Kidney capillary endothelial cell (primary cell): ENCODE results near the gene RNU6-1.

Source experiments
- DNase-seq: peaks from one replicate; pipeline ENCODE4 v3.0.0-alpha.2; 2018; ENCODE audit warnings: low spot score

The RNU6-1 gene

DNA sequence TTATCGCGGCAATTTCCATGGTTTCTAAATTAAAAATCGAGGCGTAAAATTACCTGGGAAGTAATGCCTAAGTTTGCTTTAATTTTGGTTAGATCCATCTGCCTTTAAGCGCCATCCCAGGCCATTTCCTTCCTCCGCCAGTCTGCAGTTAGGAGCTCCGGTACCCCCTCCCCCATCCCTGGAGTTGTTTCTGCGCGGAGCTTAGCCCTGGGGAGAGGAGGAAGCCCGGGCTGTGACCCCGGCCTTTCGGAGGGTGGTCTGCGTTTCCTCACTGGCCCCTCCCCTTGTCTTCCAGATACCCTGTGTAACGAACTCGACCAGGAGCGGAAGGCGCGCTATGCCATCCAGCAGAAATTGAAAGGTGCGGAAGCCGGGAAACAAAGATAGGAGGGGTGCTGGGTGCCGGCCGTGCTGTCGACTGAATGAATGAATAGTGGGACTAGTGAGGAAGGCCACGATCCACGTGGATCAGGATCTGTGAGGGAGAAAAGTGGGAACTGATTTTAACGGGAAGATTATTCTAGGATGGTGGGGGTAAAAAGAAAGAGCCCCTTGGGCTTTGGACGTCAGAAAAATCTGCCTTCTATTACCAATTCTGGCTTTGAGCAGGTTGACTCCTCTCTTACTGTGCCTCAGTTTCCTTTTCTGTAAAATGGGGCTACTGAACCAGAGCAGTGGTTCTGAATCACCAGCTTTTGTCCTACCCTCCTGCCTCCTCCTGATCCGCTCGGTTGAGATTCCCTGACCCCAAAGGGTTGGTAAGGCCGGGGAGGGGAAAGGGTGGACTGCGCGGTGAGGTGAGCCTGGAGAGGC, 6.7 kb downstream of the RNU6-1 start:
- no peak for DNase-seq

DNA sequence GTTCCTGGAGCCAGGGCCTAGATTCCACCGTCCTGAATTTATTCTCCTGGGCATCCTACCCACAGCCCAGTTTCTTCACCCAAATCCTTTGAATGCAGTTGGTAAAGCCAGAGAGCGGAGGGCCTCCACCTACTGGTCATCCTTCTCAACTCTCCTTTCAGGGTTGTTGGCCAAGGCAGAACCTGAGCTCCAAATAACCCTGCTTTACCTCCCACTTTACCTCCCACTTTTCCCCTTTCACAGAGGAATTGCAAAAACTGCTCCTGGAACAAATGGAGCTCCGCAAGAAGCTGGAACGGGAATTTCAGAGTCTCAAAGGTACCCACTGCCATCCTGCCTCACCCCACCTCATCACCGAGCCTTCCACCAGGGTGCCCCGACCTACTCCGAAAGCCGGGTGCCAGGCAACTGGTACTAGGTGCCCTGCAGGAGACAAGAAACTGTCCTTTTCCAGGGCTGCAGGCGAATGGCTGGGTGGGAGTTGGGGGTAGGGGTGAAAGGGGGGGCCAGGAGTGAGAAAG, 7.8 kb downstream of the RNU6-1 start:
- DNase-seq, result no peak

DNA sequence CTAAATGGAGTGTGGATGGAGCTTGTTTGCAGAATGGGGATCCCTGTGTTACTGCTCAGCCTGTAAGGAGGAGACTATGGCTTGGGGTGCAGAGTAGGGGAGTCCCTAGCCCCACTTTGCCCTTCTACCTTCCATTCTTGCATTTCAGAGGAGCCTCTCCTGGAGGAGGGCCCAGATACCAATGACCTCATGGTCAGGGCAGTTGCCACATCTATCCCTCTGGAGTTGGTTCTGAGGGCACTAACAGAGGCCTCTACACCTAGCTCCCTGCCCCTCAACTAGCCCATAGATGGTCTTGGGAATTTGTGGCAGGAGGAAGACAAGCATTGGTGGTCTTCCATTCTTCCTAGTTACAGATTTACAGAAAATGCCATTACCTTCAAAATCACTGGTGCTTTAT, 8.5 kb downstream of the RNU6-1 start:
- DNase-seq, result no peak

DNA sequence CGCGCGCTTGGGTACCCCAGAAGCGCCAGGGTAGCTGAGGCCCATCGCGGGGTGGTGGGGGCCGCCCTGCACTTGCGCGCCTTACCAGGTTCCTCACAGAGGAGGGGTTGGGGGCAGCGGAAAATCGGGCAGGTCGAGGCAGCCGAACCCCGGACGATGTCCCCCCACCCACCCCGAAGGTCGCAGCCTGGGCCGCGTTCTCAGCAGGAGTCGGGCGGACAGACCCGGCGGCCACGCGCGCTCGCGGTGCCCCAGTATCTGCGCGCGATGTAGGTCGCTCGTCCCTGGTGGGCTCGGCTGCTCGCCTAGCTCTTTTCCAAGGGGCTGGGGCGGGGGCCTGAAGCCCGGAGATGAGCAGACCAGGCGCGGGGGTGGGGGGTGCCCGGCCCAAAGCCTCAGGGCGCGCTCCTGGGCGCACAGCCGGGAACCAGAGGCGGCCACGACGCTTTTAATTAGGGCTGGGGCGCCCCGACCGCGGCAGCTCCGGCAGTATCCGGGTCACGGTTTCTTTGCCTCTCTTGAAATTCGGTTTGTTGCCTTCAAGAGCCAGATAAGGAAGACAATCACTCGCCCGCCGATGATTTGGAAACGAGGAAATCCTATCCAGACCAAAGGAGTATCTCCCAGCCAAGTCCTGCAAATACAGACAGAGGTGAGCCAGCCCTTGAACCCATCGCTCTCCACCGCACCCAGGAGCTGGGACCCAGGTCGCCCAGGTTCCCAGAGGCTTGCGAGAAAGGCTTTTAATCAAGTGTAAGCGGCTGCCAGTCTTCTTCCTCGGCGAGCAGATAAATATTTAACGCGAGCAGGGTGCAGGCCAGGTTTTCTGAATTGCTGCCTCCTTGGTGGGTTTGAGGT, 10.0 kb downstream of the RNU6-1 start:
- no peak for DNase-seq

DNA sequence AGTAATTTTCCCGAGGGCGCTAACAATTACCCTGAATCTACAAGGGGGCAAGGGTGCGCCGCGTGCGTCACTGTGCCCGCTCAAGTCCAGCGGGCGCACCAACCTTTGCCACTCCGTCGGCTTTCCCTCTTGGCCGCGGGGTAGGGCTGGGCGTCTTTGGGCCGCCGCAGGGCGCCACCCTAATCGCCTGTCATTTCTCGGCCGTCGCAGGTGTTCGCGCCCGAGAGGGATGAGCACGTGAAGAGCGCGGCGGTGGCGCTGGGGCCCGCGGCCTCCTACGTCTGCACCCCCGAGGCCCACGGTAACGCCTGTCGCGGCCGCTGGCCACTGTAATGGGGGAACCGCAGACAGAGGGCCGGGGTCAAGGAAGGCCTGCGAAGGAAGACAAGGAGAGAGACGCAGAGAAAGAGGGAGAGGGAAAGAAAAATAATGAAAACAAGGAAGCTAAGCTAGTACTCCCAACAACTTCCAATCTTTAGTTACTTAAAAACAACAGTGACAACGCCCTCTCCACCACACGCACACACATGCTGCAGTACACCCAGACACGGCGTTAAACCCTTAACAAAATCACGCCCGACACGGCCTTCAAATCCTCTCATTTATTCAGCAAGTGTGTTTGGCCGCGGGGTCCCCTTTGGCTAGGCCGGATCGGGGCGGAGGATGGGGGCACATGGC, 10.7 kb downstream of the RNU6-1 start:
- DNase-seq, result no peak

DNA sequence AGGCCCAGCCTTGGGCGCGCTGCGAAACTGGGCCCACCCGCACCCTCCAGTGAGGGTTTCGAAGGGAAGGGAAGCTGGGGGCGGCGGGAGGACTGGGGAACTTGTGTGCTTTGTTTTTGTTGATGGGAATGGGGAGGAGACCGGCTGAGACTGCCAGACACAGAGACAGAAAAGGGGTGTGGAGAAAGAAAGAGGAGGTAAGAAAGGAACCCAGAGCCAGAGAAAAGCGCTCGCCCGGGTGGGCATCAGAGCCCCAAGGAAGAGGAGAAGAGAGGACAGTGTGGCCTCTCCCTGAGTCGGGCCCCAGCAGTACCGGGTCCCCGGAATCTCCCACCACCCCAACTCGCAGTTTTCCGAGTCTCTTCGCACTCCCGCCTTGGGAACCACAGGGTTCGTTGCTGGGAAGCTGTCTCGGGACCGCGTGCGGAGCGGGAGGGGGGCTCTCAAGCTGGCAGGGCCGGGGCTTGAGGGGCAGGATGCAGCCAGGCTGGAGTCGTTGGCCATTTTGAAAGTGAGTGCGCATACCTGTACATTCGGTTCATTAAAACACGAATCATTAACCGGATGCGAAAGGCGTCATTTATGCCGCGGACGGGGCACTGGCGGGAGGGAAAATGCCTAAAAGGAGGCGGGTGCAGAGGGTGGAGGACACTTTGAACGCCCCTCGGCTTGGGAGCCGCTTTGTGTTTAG, 11.4 kb downstream of the RNU6-1 start:
- no peak for DNase-seq

DNA sequence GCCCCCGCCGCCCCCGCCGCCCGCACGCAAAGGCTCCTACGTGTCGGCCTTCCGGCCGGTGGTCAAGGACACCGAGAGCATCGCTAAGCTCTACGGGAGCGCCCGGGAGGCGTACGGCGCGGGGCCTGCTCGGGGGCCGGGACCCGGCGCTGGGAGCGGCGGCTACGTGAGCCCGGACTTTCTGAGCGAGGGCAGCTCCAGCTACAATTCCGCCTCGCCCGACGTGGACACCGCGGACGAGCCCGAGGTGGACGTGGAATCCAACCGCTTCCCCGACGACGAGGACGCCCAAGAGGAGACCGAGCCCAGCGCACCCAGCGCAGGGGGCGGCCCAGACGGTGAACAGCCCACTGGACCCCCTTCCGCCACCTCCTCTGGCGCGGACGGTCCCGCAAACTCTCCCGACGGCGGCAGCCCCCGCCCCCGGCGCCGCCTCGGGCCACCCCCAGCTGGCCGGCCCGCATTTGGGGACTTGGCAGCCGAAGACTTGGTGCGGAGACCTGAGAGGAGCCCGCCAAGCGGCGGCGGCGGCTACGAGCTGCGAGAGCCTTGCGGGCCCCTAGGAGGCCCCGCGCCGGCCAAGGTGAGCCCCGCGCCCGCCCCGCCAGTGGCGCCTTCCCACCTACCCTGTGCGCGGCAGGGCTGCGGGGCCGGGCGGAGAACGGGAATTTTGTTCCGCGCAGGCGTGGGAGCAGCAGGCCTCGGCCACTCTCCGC, 12.1 kb downstream of the RNU6-1 start:
- DNase-seq, result no peak

DNA sequence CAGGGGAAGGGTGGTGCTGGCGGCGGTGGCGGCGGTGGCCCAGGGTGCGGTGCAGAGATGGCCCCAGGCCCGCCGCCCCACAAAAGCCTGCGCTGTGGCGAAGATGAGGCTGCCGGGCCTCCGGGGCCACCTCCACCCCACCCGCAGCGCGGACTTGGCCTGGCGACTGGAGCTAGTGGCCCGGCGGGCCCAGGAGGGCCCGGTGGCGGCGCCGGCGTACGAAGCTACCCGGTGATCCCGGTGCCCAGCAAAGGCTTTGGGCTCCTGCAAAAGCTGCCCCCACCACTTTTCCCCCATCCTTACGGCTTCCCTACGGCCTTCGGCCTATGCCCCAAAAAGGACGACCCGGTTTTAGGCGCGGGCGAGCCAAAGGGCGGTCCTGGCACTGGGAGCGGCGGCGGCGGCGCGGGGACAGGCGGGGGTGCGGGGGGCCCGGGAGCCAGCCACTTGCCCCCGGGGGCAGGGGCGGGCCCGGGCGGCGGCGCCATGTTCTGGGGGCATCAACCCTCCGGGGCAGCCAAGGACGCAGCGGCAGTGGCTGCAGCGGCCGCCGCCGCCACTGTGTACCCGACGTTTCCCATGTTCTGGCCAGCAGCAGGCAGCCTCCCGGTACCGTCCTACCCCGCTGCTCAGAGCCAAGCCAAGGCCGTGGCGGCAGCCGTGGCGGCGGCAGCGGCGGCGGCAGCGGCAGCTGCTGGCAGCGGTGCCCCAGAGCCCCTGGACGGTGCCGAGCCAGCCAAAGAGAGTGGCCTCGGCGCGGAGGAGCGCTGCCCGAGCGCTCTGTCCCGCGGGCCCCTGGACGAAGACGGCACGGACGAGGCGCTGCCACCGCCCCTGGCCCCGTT, 12.9 kb downstream of the RNU6-1 start:
- no peak for DNase-seq

DNA sequence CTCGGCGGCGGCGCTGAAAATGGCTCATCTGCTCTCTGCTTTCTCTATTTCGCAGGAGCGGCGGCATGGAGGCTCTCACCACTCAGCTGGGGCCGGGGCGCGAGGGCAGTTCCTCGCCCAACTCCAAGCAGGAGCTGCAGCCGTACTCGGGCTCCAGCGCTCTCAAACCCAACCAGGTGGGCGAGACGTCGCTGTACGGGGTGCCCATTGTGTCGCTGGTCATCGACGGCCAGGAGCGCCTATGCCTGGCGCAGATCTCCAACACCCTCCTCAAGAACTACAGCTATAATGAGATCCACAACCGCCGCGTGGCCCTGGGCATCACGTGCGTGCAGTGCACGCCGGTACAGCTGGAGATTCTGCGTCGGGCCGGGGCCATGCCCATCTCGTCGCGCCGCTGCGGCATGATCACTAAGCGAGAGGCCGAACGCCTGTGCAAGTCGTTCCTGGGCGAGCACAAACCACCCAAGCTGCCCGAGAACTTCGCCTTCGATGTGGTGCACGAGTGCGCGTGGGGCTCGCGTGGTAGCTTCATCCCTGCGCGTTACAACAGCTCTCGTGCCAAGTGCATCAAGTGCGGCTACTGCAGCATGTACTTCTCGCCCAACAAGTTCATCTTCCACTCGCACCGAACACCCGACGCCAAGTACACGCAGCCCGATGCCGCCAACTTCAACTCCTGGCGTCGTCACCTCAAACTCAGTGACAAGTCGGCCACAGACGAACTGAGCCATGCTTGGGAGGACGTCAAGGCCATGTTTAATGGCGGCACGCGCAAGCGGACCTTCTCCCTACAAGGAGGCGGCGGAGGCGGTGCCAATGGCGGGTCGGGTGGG, 13.7 kb downstream of the RNU6-1 start:
- DNase-seq, result no peak

DNA sequence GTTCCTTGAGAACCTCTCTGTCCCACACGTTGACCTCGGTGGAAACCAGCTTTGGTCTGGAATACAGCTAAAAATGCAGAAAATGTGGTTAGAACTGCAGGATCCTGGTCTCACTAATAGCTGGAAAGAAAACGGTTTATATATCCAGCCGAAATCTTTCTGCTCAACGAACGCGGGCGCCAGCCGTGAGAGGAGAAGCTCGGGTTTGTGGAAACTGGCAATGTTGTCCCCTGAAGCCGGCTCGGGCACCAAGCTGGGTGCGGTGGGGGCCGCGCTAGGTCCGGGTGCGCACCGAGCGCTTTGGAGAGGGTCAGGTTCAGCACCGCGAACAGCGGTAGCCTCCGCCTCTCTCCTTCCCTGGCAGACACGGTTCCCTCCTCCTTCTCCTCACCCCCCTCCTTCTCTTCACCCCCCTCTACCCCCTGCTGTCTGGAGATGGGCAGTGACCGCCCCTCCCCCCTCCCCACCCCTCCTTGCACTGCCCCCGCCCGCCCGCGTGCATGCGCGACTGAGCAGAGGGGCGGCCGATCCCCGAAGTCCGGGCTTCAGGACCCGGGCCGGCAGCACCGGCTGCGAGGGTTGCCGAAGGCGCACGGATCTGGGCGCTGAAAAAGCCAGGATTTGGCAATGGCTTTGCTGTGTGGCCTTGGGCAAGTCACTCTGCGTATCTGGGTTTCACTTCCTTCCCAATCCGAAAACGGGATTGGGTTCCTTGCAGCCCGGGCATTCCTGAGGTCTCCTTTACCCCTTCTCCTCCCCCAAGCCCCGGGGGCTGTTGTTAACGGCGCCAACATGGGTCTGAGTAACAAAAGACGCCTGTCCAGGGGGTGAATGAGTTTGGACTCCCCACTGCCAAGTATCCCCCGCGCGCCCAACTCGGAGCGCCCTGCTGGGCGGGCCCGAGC, 14.6 kb downstream of the RNU6-1 start, which contains the start of gene SKOR1:
SKOR1 (plus strand) TSS at position 534 of the 905 bp plus-strand sequence; CDS start at position 628, 94 bp downstream.
- no peak for DNase-seq

DNA sequence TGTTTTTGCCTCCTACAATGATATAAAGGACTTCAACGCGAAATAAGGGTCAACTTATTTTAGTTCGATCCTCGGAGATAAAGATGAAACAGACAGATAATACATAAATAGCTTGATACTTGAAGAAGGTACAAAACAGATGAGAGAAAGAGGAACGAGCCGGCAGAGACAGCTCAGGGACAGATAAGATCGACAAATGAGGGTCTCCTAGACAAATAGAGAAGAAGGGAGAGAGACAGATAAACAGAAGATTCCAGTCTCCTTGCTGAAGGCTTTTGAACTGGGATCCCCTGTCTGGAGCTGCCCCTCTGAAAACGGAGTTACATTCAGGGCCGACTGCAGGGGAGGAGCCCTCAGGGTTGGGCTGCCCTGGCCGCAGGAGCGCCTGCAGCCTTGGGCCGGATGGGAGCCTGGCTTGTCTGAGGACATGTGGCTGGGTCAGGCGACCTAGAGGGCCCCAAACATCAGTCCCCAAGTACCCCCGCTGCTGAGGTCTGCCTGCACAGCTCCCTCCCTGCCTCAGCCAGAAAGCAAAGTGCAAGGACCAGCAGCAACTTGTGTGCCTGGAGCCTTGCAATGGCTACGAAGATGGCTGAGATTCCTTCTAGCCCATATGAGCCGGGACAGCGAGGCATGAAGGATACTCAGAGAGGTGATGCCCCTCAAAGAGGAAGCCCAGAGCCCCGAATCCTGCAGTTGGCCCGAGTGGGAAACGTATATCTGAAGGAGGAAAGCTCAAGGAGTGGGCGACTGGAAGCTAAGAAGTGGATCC, 15.5 kb downstream of the RNU6-1 start:
- no peak for DNase-seq

DNA sequence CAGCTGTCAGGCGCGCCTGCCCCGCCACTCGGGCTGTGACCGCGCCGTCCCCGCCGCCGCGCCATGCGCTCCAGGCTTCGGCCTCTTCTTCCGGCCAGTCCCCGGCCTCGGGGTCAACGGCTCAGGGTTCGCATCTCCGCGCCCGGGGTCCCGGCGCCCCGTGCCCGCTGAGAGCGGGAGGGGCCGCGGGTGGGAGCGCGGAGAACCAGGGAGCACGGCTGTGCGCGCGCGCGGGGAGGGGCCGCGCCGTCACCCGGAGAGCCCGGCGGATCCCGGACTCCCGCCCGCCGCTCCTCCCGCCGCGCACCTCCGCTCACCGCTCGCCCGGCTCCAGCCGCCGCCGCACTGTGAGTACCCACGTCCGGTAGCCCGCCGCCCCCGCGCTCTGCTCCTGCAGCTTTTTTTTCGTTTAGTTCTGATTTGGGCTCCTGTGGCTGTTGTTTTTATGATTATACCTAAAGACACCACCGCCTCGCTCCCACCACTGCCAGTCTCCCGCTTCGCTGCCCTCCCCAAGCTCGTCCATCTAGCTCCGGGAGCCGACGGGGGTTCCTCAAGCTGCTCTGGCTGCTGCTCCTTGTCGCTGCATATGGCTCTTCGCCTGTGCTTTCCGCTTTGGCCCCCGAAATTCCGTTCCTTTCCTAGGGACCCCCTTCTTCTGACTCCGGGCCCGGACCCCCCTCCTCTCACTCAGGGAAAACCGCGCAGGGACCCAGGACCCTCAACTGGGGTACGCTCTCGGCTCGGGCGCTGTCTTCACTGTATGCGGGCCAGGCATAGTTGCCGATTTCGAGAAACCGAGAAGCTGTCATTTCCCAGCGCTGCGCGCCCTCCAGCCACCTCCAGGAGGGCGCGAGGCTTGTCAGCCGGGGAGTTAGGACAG, 16.3 kb downstream of the RNU6-1 start:
- no peak for DNase-seq

DNA sequence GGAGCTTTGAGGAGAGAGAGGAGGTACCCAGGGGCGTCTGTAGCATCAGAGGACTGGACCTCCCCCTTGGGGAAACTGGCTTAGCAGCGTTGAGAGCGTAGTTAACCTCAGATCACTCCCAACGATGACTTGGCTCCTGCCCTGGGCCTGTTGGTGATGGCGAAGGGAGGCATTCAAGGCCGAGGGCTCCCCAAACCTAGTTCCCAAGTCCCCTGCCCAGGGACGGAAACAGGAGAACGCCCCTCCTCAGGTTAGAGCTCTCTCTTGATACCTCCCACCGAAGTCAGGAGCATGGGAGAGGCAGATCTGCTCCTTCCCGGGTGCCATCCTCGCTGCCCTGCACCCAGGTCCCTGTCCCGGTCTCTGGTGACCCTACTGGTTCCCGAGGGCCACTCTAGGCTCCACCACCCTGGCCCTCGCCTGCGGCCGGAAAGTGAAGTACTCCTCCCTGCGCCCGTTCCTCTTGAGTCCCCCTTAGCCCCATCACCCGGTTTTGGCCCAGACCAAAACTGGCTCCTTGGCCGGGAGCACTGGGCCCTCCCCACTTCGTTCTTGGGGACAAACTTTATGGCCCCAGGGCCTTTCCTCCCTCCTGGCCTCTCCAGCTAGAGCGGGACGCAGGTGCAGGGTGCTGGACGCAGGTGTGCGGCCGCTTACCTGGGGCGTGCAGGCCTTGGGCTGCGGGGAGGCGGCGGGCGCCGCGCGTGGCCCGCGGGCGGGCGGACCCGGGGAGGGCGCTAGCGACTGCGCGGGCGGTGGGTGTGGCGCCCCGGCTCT, 17.1 kb downstream of the RNU6-1 start:
- DNase-seq, result no peak

DNA sequence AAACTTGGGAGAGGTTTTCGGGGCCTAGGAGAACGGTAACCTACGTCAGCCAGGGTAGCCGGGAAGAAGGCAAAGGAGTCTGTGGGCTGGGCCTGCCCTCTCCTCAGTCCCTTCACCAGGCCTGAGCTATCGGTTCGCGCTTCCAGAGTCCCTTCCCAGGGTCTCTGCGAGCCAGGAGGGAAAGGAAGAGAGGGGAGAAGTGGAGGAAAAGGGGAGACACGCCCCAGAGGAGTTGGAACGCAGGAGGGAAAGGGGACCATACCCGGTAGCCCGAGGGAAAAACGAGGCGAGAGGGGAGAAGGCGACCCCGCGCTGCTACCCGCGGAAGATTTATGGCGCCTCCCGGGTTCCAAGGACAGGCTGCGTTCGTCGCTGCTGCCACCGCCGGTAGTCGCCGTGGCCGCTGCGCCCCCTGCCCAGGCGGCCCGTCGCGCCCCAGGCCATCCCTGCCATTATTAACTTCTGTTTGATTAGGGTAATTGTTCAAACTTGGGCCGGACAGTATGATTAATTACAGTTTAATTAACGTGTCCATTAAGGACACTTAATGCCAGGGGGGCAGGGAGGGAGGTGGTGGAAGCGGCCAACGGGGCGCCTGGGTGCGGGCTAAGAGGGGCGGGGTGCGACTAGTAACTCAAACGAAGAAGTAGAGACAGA, 17.9 kb downstream of the RNU6-1 start:
- DNase-seq, result no peak
